Esophagus mucosa (tissue), 1 donor: Measurements from ENCODE around the gene EPHB2. TPM values are rescaled to one million over a fixed set of nuclear protein-coding genes. Genes with fewer than 3 reads are reported as not detected.
"Not testable (repeated sequence)": the region's sequence is repeated elsewhere in the genome, so short reads cannot be mapped to it uniquely, and the experiment has no call there.

Source experiments
- ATAC-seq: fragments of 200-7000 bp; cut with Tn5 transposase; one replicate; pipeline ENCODE4 v1.9.1; 2020
- total RNA-seq: library from RNA; stranded (reverse); gene quantifications from one replicate; pipeline ENCODE4 v1.2.4, GENCODE V29; 2023
- donor health status: DM: yes; HTN: yes; CAD: no.

EPHB2 gene
- total RNA-seq, 1 donor from 2014 or later = 2.2 TPM

GRCh38 chr1:22691031-22691753, 19.4 kb upstream of the EPHB2 start:
- no peak for ATAC-seq

- ATAC-seq = no peak
Measured at GRCh38 chr1:22694172-22694571, 16.5 kb upstream of the EPHB2 start.

- ATAC-seq = no peak
Measured at GRCh38 chr1:22696610-22697009, 14.0 kb upstream of the EPHB2 start.

GRCh38 chr1:22697980-22698379, 12.7 kb upstream of the EPHB2 start:
- no peak for ATAC-seq

- ATAC-seq = no peak
Measured at GRCh38 chr1:22699681-22700520, 10.7 kb upstream of the EPHB2 start.

GRCh38 chr1:22702296-22703085, 8.1 kb upstream of the EPHB2 start:
- ATAC-seq = no peak

GRCh38 chr1:22704440-22705067, 6.1 kb upstream of the EPHB2 start:
- peak; percentile 96 for ATAC-seq

- no peak for ATAC-seq
Measured at GRCh38 chr1:22705586-22705985, 5.1 kb upstream of the EPHB2 start.

- not testable (repeated sequence) for ATAC-seq
Measured at GRCh38 chr1:22706100-22706499, 4.5 kb upstream of the EPHB2 start.

GRCh38 chr1:22708777-22709176, 1.9 kb upstream of the EPHB2 start:
- no peak for ATAC-seq

- no peak for ATAC-seq
Measured at GRCh38 chr1:22709227-22709626, 1.4 kb upstream of the EPHB2 start.

- no peak for ATAC-seq
Measured at GRCh38 chr1:22709891-22710700, 543 bp upstream of the EPHB2 start.

GRCh38 chr1:22711071-22711470, 432 bp downstream of the EPHB2 start:
- ATAC-seq = no peak

- no peak for ATAC-seq
Measured at GRCh38 chr1:22711591-22712501, 1.2 kb downstream of the EPHB2 start.

GRCh38 chr1:22712502-22713271, 2.0 kb downstream of the EPHB2 start:
- no peak for ATAC-seq

GRCh38 chr1:22714455-22714854, 3.8 kb downstream of the EPHB2 start:
- ATAC-seq = no peak

- no peak for ATAC-seq
Measured at GRCh38 chr1:22717037-22717760, 6.6 kb downstream of the EPHB2 start.

- no peak for ATAC-seq
Measured at GRCh38 chr1:22721122-22721873, 10.7 kb downstream of the EPHB2 start.
